ENCODE measurements around the gene ACOX2. TPM values are rescaled to one million over a fixed set of nuclear protein-coding genes. Genes with fewer than 3 reads are reported as not detected.

ACOX2 gene
- total RNA-seq, 1 donor from 2014 or later, result 18.8 TPM

- DNase-seq (ENCODE audit: low spot score), result no peak
Measured at GRCh38 chr3:58474967-58475578, 61.9 kb downstream of the ACOX2 start.

- no peak for DNase-seq (ENCODE audit: low spot score)
Measured at GRCh38 chr3:58474348-58474911, 62.6 kb downstream of the ACOX2 start.

- no peak for DNase-seq (ENCODE audit: low spot score)
Measured at GRCh38 chr3:58473275-58473674, 63.7 kb downstream of the ACOX2 start.

- no peak for DNase-seq (ENCODE audit: low spot score)
Measured at GRCh38 chr3:58471025-58471887, 65.7 kb downstream of the ACOX2 start.

- no peak for DNase-seq (ENCODE audit: low spot score)
Measured at GRCh38 chr3:58470363-58471024, 66.5 kb downstream of the ACOX2 start.

GRCh38 chr3:58469096-58469495 lies 67.9 kb downstream of the ACOX2 start:
- DNase-seq (ENCODE audit: low spot score), result no peak

GRCh38 chr3:58466899-58467563 lies 70.0 kb downstream of the ACOX2 start:
- DNase-seq (ENCODE audit: low spot score), result no peak

- no peak for DNase-seq (ENCODE audit: low spot score)
Measured at GRCh38 chr3:58464866-58465265, 72.1 kb downstream of the ACOX2 start.

- DNase-seq (ENCODE audit: low spot score), result no peak
Measured at GRCh38 chr3:58463942-58464271, 73.1 kb downstream of the ACOX2 start.

- no peak for DNase-seq (ENCODE audit: low spot score)
Measured at GRCh38 chr3:58463181-58463941, 73.6 kb downstream of the ACOX2 start.

- DNase-seq (ENCODE audit: low spot score), result no peak
Measured at GRCh38 chr3:58462829-58463180, 74.2 kb downstream of the ACOX2 start.

- no peak for DNase-seq (ENCODE audit: low spot score)
Measured at GRCh38 chr3:58459160-58459559, 77.8 kb downstream of the ACOX2 start.

Other genes starting within 250 kb of the ACOX2 start
- gene RPP14, start 230.9 kb downstream of the ACOX2 start, total RNA-seq, result 16.1 TPM
- gene HTD2, start 230.7 kb downstream of the ACOX2 start, total RNA-seq, result 7.6 TPM
- 32.2 TPM for gene PXK, start 204.3 kb downstream of the ACOX2 start, total RNA-seq
- gene PDHB, start 103.4 kb downstream of the ACOX2 start, total RNA-seq, result 55.2 TPM
- gene KCTD6, start 45.1 kb downstream of the ACOX2 start, total RNA-seq, result 8.0 TPM
- 39.2 TPM for gene FAM107A, start 40.2 kb upstream of the ACOX2 start, total RNA-seq
- gene FAM3D, start 129.6 kb upstream of the ACOX2 start, total RNA-seq, result 0.51 TPM